Progenitor cell of endocrine pancreas (in vitro differentiated cells): ENCODE results near the gene HS3ST1. TPM values are rescaled to one million over a fixed set of nuclear protein-coding genes. Genes with fewer than 3 reads are reported as not detected.
A peak's percentile ranks its signal among the peaks of the same experiment; 100 is the strongest.

Experiments used
- DNase-seq: peaks from one replicate; pipeline ENCODE4 v3.0.0; 2021; ENCODE audit warnings: low spot score; ENCODE audit not compliant: unreplicated experiment
- H3K27ac Mint-ChIP-seq: 2 replicates; pipeline ENCODE4 v1.8.0; 2021; ENCODE audit warnings: mild to moderate bottlenecking, moderate library complexity, mixed read lengths
- H3K27me3 Mint-ChIP-seq: 2 replicates; pipeline ENCODE4 v1.8.0; 2021; ENCODE audit warnings: mixed read lengths
- H3K36me3 Mint-ChIP-seq: 2 replicates; pipeline ENCODE4 v1.8.0; 2022; ENCODE audit warnings: mixed read lengths; ENCODE audit not compliant: insufficient read depth
- H3K4me1 Mint-ChIP-seq: 2 replicates; pipeline ENCODE4 v1.8.0; 2021; ENCODE audit warnings: low read depth, mixed read lengths
- H3K4me3 Mint-ChIP-seq: 2 replicates; pipeline ENCODE4 v1.8.0; 2021; ENCODE audit warnings: low read depth, mild to moderate bottlenecking, moderate library complexity, mixed read lengths
- H3K9me3 Mint-ChIP-seq: 2 replicates; pipeline ENCODE4 v1.8.0; 2021; ENCODE audit warnings: low read depth, mixed read lengths
- total RNA-seq: library from RNA; stranded (reverse); gene quantifications from 2 replicates; pipeline ENCODE4 v1.2.1, GENCODE V29; 2021
- TF ChIP-seq, protein P1 (sequence below): fragments of 200-600 bp; sonication (generic); IDR thresholded peaks from one replicate; pipeline ENCODE4 v1.5.0; 2021; ENCODE audit warnings: antibody characterized with exemption, mild to moderate bottlenecking; ENCODE audit not compliant: unreplicated experiment

Gene HS3ST1
- total RNA-seq, 1 donor from 2014 or later, result 3.4 TPM

DNA sequence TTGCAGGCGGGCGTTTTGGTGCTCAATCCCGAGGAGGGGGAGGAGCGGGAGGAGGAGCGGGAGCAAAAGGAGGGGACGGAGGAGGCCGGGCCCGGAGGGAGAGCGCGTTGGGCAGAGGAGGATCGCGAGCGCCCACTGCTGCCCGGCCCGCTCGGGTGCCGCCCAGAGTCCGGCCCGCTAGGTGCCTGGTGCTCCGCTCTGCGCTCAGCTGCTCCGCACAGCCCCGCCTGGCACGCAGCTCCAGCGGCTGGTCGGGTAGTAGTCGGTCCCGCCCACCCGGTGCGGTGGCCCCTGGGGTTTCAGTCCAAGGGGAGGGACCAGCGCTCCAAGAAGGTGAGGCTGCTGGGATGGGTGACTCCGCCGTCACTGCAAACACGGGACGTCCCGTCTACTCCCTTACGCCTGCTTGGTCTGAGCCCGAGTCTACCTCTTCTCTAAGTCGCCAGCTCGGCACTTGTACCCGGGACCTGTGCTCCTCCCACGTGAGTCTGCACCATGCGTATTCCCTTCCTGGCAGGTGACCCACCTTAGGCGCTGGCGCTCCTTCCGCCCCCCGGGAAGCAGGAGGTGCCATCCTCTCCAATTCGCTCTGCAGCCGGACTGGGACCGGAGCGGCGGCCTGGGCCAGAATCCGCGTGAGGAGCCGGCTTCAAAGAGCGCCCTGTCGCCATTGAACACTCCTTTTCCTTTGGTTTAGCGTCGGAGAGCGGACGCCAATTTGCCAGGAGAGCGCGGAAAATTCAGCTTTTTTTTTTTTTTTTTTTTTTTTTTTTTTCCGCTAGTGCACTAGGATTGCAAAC lies 405 bp upstream of the HS3ST1 start:
- no peaks in the 10 kb centered on the region for H3K9me3 Mint-ChIP-seq
- peak overlapping the region; percentile 82 for H3K4me3 Mint-ChIP-seq
- TF ChIP-seq, protein P1, sequence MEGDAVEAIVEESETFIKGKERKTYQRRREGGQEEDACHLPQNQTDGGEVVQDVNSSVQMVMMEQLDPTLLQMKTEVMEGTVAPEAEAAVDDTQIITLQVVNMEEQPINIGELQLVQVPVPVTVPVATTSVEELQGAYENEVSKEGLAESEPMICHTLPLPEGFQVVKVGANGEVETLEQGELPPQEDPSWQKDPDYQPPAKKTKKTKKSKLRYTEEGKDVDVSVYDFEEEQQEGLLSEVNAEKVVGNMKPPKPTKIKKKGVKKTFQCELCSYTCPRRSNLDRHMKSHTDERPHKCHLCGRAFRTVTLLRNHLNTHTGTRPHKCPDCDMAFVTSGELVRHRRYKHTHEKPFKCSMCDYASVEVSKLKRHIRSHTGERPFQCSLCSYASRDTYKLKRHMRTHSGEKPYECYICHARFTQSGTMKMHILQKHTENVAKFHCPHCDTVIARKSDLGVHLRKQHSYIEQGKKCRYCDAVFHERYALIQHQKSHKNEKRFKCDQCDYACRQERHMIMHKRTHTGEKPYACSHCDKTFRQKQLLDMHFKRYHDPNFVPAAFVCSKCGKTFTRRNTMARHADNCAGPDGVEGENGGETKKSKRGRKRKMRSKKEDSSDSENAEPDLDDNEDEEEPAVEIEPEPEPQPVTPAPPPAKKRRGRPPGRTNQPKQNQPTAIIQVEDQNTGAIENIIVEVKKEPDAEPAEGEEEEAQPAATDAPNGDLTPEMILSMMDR, result peak; percentile 77
- H3K27ac Mint-ChIP-seq, result peak overlapping the region; percentile 86
- peaks cover 8% of the 10 kb centered on the region for H3K4me1 Mint-ChIP-seq
- peak; percentile 70 for DNase-seq
- no peaks in the 10 kb centered on the region for H3K36me3 Mint-ChIP-seq
- peaks cover 52% of the 10 kb centered on the region for H3K27me3 Mint-ChIP-seq

DNA sequence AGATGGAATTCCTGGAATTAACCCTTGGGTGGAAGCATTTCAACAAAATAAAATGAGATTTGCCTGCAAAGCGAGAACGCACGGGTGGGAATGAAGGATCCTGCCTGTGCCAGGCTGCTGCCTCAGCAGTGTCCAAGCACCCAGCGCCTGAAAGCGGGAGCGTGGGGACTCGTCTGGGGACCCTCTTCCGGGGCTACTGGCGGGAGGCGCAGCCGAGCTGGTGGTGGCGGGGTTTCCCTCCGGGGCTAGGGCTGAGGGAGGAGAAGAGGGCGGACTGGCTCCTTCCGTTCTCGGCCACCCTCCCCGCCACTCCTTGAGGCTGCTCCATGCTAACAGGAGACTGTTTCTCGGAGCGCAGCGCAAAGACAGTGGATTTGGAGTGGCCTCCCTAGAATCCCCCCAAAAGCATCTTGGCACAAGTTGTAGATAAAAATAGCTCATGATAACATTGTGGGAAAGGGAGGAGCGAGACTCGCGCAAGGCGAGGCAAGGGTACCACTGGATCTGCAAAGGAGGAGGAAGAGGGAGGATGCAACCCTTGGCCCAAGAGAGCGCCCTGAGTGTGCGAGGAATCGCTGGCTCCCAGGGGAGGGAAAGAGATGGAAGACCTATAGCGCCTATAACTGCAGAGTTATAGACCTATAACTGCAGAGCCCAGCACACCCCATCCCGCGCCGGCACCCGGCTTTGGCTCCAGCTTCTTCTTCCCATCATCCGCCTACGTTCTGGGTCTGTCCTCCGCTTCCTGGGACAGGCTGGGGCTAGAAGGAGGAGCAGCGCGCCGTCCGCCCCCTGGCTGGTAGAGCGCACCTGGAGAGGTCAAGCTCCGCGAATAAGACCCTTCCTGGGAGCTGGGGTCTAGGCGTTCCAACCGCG lies 1.3 kb downstream of the HS3ST1 start:
- TF ChIP-seq, protein P1, result no peak
- H3K4me3 Mint-ChIP-seq, result peak overlapping the region; percentile 82
- H3K27me3 Mint-ChIP-seq, result peaks cover 50% of the 10 kb centered on the region
- H3K36me3 Mint-ChIP-seq, result no peaks in the 10 kb centered on the region
- DNase-seq, result no peak
- H3K9me3 Mint-ChIP-seq, result no peaks in the 10 kb centered on the region
- H3K4me1 Mint-ChIP-seq, result peaks cover 11% of the 10 kb centered on the region
- peak overlapping the region; percentile 85 for H3K27ac Mint-ChIP-seq

DNA sequence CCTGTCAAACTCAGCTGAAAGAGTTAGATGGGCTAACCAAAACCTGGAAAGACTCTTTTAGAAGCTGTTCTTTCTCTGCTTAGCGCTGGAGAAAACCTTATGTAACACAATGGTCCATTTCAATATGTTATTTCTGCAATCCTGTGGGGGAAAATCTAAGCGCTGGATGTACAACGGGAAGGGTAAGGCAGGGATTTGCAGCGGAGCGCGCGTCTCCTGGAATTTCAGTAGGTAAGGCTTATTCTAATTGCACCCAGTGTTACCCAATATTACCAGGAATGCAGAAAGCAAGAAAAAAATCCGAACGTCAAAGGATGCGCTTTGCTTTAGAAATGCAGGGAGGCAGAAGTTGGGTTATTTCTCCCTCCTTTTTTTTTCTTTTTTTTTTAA lies 2.0 kb downstream of the HS3ST1 start:
- DNase-seq, result no peak
- no peaks in the 10 kb centered on the region for H3K9me3 Mint-ChIP-seq
- no peak overlapping the region for H3K27ac Mint-ChIP-seq
- H3K4me3 Mint-ChIP-seq, result peak overlapping the region; percentile 82
- H3K4me1 Mint-ChIP-seq, result peaks cover 18% of the 10 kb centered on the region
- TF ChIP-seq, protein P1, result no peak
- peaks cover 46% of the 10 kb centered on the region for H3K27me3 Mint-ChIP-seq
- H3K36me3 Mint-ChIP-seq, result no peaks in the 10 kb centered on the region

DNA sequence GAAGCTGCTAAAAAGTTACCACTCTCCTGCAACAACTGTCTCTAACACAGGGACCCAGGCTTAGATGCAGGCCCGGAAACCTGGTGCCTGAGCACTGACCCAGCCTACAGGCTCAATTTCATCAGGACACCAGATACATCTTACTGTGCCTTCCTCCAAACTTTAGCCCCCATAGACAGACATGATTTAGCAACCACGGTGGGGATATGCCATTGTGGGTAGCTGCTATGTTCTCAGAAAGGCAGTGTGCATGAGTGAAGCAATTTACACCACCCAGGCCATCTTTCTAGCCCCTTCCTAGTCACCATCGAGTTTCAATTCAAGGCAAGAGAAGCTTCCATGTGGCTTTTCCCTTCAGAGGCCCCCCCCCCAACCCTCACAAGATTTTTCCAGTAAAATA lies 2.7 kb downstream of the HS3ST1 start:
- Mint-ChIP-seq H3K27ac (no peak overlapping the region), H3K36me3 (no peaks in the 10 kb centered on the region), H3K4me1 (peaks cover 23% of the 10 kb centered on the region), H3K4me3 (no peak overlapping the region), H3K9me3 (no peaks in the 10 kb centered on the region), H3K27me3 (peaks cover 47% of the 10 kb centered on the region)
- TF ChIP-seq, protein P1, result no peak
- DNase-seq, result no peak

DNA sequence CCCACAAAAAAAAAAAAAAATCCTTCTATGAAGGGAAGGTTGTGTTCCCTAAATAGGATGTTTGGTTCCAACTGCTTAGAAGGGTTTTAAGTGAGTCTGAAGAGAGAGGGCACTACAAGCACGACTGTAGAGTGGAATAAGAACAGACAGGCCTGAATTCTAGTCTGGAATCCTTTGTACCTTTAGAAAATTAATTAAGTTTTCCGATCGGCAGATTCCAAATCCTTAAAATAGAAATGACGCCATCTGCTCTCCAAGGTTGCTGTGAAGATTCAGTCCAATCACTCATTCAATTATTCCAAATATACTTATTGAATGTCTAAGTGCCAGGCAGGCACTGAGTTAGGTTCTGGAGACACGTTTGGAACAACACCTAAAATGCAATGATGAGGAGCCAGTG lies 3.8 kb downstream of the HS3ST1 start:
- TF ChIP-seq, protein P1, result no peak
- peaks cover 51% of the 10 kb centered on the region for H3K27me3 Mint-ChIP-seq
- H3K4me1 Mint-ChIP-seq, result peaks cover 23% of the 10 kb centered on the region
- DNase-seq, result no peak
- no peaks in the 10 kb centered on the region for H3K36me3 Mint-ChIP-seq
- no peak overlapping the region for H3K4me3 Mint-ChIP-seq
- no peaks in the 10 kb centered on the region for H3K9me3 Mint-ChIP-seq
- no peak overlapping the region for H3K27ac Mint-ChIP-seq
